A549 (cell line): ENCODE measurements around the gene CCDC127. TPM values are rescaled to one million over a fixed set of nuclear protein-coding genes. Genes with fewer than 3 reads are reported as not detected.

Experiments
- ATAC-seq, 2 experiments: fragments of 200-7000 bp in 1 of 2; fragments of >200 bp in 1 of 2; cut with Nextera tagmentation in 1 of 2; cut with Tn5 transposase in 1 of 2; 3 replicates each; pipeline versions ENCODE4 v1.8.0 to v1.9.1; 2018 to 2020; ENCODE audit warnings: mild to moderate bottlenecking in 1 of 2, moderate library complexity in 1 of 2
- CTCF ChIA-PET: fragments of 300-600 bp; sonication (Branson Sonifier 250); formaldehyde crosslinking; extraction: SDS; loops from one replicate; lab custom pipeline; 2021; ENCODE audit warnings: antibody characterized with exemption, inconsistent platforms; lab: Yijun Ruan, JAX
- POLR2A ChIA-PET: fragments of 350-600 bp; formaldehyde crosslinking; extraction: SDS; loops from one replicate; lab custom pipeline; 2021; ENCODE audit warnings: antibody characterized with exemption, inconsistent platforms; lab: Yijun Ruan, JAX
- DNase-seq, 2 experiments: peaks; one replicate each; pipeline versions ENCODE4 v3.0.0 to v3.0.0-alpha.2; 2011 to 2016; ENCODE audit warnings: low read depth in 1 of 2, low spot score in 1 of 2
- FAIRE-seq: peaks from 2 replicates; lab custom pipeline; 2011; peaks lifted over from hg19 to GRCh38; lab: Jason Lieb, UNC
- H3K27ac ChIP-seq, 2 experiments: fragments of >200 bp; sonication (Bioruptor Twin); formaldehyde crosslinking; 3 replicates each; pipeline ENCODE4 v1.5.1; 2016 to 2017
- H3K4me1 ChIP-seq: fragments of >200 bp; sonication (Bioruptor Twin); formaldehyde crosslinking; 3 replicates; pipeline ENCODE4 v1.6.1; 2016
- H3K4me2 ChIP-seq: fragments of >200 bp; sonication (Bioruptor Twin); formaldehyde crosslinking; 3 replicates; pipeline ENCODE4 v1.6.1; 2016
- H3K4me3 ChIP-seq: fragments of >200 bp; sonication (Bioruptor Twin); formaldehyde crosslinking; 3 replicates; pipeline ENCODE4 v1.5.1; 2016
- H3K9me3 ChIP-seq: fragments of >200 bp; sonication (Bioruptor Twin); formaldehyde crosslinking; 3 replicates; pipeline ENCODE4 v1.6.1; 2016
- CEBPB ChIP-seq, 2 experiments: fragments of >200 bp in 1 of 2; sonication (Bioruptor Twin) in 1 of 2; formaldehyde crosslinking in 1 of 2; IDR thresholded peaks; 2 replicates each; pipeline ENCODE4 v1.6.1; 2012 to 2016
- ESRRA ChIP-seq: fragments of 150-350 bp; IDR thresholded peaks from 2 replicates; pipeline ENCODE4 v1.6.1; 2014; ENCODE audit warnings: mild to moderate bottlenecking, low read length, borderline replicate concordance
- FOSB ChIP-seq: fragments of 250-450 bp; sonication (Bioruptor Pico); IDR thresholded peaks from 2 replicates; pipeline ENCODE4 v1.5.0; 2020; ENCODE audit warnings: mild to moderate bottlenecking, moderate library complexity
- FOSL2 ChIP-seq, 2 experiments: fragments of 450-650 bp in 1 of 2; fragments of >200 bp in 1 of 2; sonication (Bioruptor Twin) in 1 of 2; formaldehyde crosslinking; IDR thresholded peaks; 2 replicates each; pipeline versions ENCODE4 v1.5.0 to v1.6.1; 2016 to 2020; ENCODE audit warnings: mild to moderate bottlenecking in 1 of 2, moderate library complexity in 1 of 2
- FOXS1 ChIP-seq: fragments of 250-450 bp; sonication (Bioruptor Pico); IDR thresholded peaks from 2 replicates; pipeline ENCODE4 v1.5.0; 2020; ENCODE audit warnings: mild to moderate bottlenecking, moderate library complexity
- GATA3 ChIP-seq: IDR thresholded peaks from 2 replicates; pipeline ENCODE4 v1.6.1; 2012; ENCODE audit warnings: borderline replicate concordance
- HDAC2 ChIP-seq: fragments of 200-600 bp; sonication (generic); IDR thresholded peaks from 2 replicates; pipeline ENCODE4 v1.6.1; 2016
- HEYL ChIP-seq: fragments of 250-450 bp; sonication (Bioruptor Pico); IDR thresholded peaks from 2 replicates; pipeline ENCODE4 v1.8.0; 2021; ENCODE audit warnings: mild to moderate bottlenecking, moderate library complexity
- HOXA7 ChIP-seq: fragments of 250-450 bp; sonication (Bioruptor Pico); IDR thresholded peaks from 2 replicates; pipeline ENCODE4 v1.5.0; 2020; ENCODE audit warnings: mild to moderate bottlenecking, moderate library complexity
- HOXB13 ChIP-seq: fragments of 250-450 bp; sonication (Bioruptor Pico); IDR thresholded peaks from 2 replicates; pipeline ENCODE4 v1.5.0; 2020; ENCODE audit warnings: low read depth, mild to moderate bottlenecking, moderate library complexity
- MYC ChIP-seq: IDR thresholded peaks from 2 replicates; pipeline ENCODE4 v1.6.1; 2012; ENCODE audit warnings: mild to moderate bottlenecking, inconsistent platforms, low read length, improper control_type of control experiment, borderline replicate concordance
- NPAS2 ChIP-seq: fragments of 250-450 bp; sonication (Bioruptor Pico); IDR thresholded peaks from 2 replicates; pipeline ENCODE4 v1.8.0; 2022; ENCODE audit warnings: mild to moderate bottlenecking, moderate library complexity, borderline replicate concordance
- NR3C1 ChIP-seq: fragments of >200 bp; sonication (Bioruptor Twin); formaldehyde crosslinking; IDR thresholded peaks from 3 replicates; pipeline ENCODE4 v1.6.1; 2017
- PHF8 ChIP-seq: fragments of 200-600 bp; sonication (generic); IDR thresholded peaks from 2 replicates; pipeline ENCODE4 v1.6.1; 2016; ENCODE audit warnings: low read depth, mild to moderate bottlenecking, antibody characterized with exemption, moderate library complexity, borderline replicate concordance
- RARB ChIP-seq: fragments of 250-450 bp; sonication (Bioruptor Pico); IDR thresholded peaks from 2 replicates; pipeline ENCODE4 v1.8.0; 2021; ENCODE audit warnings: mild to moderate bottlenecking, moderate library complexity
- TP53 ChIP-seq: fragments of 250-450 bp; sonication (Bioruptor Pico); IDR thresholded peaks from 2 replicates; pipeline ENCODE4 v1.5.0; 2021; ENCODE audit warnings: mild to moderate bottlenecking, moderate library complexity
- ZC3H11A ChIP-seq: fragments of 450-650 bp; IDR thresholded peaks from 2 replicates; pipeline ENCODE4 v1.6.1; 2014; ENCODE audit warnings: antibody characterized with exemption, mild to moderate bottlenecking
- ZFP36 ChIP-seq: fragments of 450-650 bp; IDR thresholded peaks from 2 replicates; pipeline ENCODE4 v1.6.1; 2014; ENCODE audit warnings: borderline replicate concordance; ENCODE audit not compliant: partially characterized antibody
- WGBS: methylation state at CpG from one replicate; pipeline ENCODE4 v1.1.6; 2017; ENCODE audit errors: missing lambda C conversion rate; 5-methylcytosine and 5-hydroxymethylcytosine counted together
- polyA plus RNA-seq, 4 experiments: library from polyadenylated mRNA; depleted of rRNA in 3 of 4; stranded (reverse); fragments of >200 nt; fragmentation: RNase III in 1 of 4; extraction: RNeasy Plus Mini Kit Qiagen cat#74134 plus additional on column Dnase treatment in 1 of 4; gene quantifications; 2 replicates in 3 of 4; 3 replicates in 1 of 4; pipeline ENCODE4 v1.2.3, GENCODE V29; 2011 to 2017
- TF ChIP-seq, protein P1 (sequence below): fragments of >200 bp; sonication (Bioruptor Twin); formaldehyde crosslinking; IDR thresholded peaks from 3 replicates; pipeline ENCODE4 v1.6.1; 2016
- TF ChIP-seq, protein P2 (sequence below): fragments of 250-450 bp; sonication (Bioruptor Pico); IDR thresholded peaks from 2 replicates; pipeline ENCODE4 v1.5.0; 2021; ENCODE audit warnings: mild to moderate bottlenecking, moderate library complexity, borderline replicate concordance
- TF ChIP-seq, protein P3 (sequence below): IDR thresholded peaks from 2 replicates; pipeline ENCODE4 v1.6.1; 2012; ENCODE audit warnings: low read depth, borderline replicate concordance
- TF ChIP-seq, protein P4 (sequence below): IDR thresholded peaks from 2 replicates; pipeline ENCODE4 v1.6.1; 2012
- TF ChIP-seq, protein P5 (sequence below): fragments of >200 bp; sonication (Bioruptor Twin); formaldehyde crosslinking; IDR thresholded peaks from 3 replicates; pipeline ENCODE4 v1.5.1; 2016

The CCDC127 gene
- polyA plus RNA-seq, 2 of the 4 experiments (the other 2 are of a cell fraction) = 5.1 to 6.2 TPM

DNA sequence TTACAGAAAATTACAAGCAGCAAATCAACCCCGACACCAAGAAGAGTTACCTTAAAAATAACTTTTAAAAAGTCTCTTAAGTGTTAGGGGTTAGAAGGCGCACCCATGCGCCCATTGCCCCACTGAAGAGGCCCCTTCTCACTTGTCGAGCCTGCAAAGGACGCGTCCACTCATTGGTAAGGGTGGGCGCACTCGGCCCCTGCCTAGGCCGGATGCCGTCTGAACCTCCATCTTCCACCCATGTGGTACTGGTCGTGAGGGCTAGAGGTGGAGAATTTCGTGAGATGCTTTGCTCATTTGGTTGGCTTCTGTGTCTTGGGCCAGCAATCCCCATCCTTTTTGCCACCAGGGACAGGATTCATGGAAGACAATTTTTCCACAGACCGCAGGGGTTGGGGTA lies 54.1 kb downstream of the CCDC127 start:
- Histone ChIP-seq H3K9me3 (no peaks in the 10 kb centered on the region), H3K4me1 (no peaks in the 10 kb centered on the region), H3K4me3 (no peak overlapping the region), H3K4me2 (no peak overlapping the region), H3K27ac (no peak overlapping the region)
- DNase-seq (no peak), FAIRE-seq (no peak), ATAC-seq (no peak)
- ChIA-PET POLR2A (no interaction called here), CTCF (no interaction called here)
- TF ChIP-seq HEYL (CRISPR knock-in tag) (no peak), FOSB (CRISPR knock-in tag) (no peak), PHF8 (no peak)
- WGBS = 93% methylated on average over 13 of the region's 13 CpGs

DNA sequence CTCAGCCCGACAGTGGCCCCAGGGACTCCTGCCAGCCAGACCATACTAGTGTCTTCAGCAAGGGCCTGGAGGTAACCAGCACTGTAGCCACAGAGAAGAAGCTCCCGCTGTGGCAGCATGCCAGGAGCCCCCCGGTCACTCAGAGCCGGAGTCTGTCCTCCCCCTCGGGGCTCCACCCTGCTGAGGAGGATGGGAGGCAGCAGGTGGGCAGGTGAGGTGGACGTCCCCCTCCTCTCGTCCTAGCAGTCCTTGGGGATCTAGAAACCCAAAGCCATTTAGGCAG lies 54.7 kb downstream of the CCDC127 start:
- ChIA-PET CTCF (interaction anchor here (1.4 kb wide), 1 partner anchor 25 kb away, joined by 4 read pairs; no protein-coding TSS in a partner anchor), POLR2A (no interaction called here)
- 63% methylated on average over 6 of the region's 7 CpGs for whole genome bisulfite sequencing
- Histone ChIP-seq H3K4me1 (no peaks in the 10 kb centered on the region), H3K27ac (no peak overlapping the region), H3K9me3 (no peaks in the 10 kb centered on the region), H3K4me3 (no peak overlapping the region), H3K4me2 (no peak overlapping the region)
- FAIRE-seq (no peak), DNase-seq (no peak), ATAC-seq (no peak)
- no peak for TF ChIP-seq ZC3H11A
- TF ChIP-seq NR3C1 = no peak
- no peak for TF ChIP-seq FOSB (CRISPR knock-in tag)
- no peak for TF ChIP-seq HDAC2
- no peak for TF ChIP-seq CEBPB (IDR thresholded peaks at IDR 0.05)
- TF ChIP-seq, protein P1, sequence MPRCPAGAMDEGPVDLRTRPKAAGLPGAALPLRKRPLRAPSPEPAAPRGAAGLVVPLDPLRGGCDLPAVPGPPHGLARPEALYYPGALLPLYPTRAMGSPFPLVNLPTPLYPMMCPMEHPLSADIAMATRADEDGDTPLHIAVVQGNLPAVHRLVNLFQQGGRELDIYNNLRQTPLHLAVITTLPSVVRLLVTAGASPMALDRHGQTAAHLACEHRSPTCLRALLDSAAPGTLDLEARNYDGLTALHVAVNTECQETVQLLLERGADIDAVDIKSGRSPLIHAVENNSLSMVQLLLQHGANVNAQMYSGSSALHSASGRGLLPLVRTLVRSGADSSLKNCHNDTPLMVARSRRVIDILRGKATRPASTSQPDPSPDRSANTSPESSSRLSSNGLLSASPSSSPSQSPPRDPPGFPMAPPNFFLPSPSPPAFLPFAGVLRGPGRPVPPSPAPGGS = no peak
- TF ChIP-seq, protein P2, sequence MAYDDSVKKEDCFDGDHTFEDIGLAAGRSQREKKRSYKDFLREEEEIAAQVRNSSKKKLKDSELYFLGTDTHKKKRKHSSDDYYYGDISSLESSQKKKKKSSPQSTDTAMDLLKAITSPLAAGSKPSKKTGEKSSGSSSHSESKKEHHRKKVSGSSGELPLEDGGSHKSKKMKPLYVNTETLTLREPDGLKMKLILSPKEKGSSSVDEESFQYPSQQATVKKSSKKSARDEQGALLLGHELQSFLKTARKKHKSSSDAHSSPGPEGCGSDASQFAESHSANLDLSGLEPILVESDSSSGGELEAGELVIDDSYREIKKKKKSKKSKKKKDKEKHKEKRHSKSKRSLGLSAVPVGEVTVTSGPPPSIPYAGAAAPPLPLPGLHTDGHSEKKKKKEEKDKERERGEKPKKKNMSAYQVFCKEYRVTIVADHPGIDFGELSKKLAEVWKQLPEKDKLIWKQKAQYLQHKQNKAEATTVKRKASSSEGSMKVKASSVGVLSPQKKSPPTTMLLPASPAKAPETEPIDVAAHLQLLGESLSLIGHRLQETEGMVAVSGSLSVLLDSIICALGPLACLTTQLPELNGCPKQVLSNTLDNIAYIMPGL (CRISPR knock-in tag) = no peak
- no peak for TF ChIP-seq FOXS1 (CRISPR knock-in tag)
- no peak for TF ChIP-seq MYC
- TF ChIP-seq TP53 (CRISPR knock-in tag) = no peak
- no peak for TF ChIP-seq NPAS2
- TF ChIP-seq ZFP36 = no peak
- TF ChIP-seq HOXA7 (CRISPR knock-in tag) = no peak
- no peak for TF ChIP-seq RARB (CRISPR knock-in tag)
- no peak for TF ChIP-seq HOXB13 (CRISPR knock-in tag)
- TF ChIP-seq, protein P3, sequence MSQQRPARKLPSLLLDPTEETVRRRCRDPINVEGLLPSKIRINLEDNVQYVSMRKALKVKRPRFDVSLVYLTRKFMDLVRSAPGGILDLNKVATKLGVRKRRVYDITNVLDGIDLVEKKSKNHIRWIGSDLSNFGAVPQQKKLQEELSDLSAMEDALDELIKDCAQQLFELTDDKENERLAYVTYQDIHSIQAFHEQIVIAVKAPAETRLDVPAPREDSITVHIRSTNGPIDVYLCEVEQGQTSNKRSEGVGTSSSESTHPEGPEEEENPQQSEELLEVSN = no peak
- TF ChIP-seq, protein P4, sequence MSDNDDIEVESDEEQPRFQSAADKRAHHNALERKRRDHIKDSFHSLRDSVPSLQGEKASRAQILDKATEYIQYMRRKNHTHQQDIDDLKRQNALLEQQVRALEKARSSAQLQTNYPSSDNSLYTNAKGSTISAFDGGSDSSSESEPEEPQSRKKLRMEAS = no peak

DNA sequence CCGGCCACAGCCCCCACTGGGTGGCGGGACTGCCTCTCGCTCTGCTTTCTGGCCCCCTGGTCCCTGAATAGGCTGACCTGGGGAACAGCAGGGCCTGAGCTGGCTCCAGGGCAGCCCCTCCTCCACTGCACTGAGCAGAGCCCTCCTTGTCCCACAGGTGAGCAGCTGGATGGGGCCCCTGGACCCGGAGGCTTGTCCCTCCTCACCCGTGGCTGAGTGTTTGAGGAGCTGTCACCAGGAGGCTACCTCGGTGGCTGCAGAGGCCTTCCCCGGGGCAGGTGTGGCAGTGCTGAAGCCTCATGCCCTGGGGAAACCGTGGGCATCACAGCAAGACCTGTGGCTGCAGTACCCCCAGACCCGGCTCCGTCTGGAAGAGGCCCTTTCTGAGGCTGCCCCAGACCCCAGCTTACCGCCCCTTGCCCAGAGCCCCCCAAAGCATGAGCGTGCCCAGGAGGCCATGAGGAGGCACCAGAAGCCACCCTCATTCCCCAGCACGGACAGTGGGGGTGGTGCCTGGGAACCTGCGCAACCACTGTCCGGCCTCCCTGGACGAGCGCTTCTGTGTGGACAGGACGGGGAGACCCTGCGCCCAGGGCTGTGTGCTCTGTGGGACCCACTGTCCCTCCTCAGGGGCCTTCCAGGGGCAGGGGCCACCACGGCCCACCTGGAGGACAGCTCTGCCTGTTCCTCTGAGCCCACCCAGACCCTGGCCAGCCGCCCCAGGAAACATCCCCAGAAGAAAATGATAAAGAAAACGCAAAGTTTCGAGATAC lies 55.2 kb downstream of the CCDC127 start:
- no peak for TF ChIP-seq FOXS1 (CRISPR knock-in tag)
- TF ChIP-seq, protein P5, sequence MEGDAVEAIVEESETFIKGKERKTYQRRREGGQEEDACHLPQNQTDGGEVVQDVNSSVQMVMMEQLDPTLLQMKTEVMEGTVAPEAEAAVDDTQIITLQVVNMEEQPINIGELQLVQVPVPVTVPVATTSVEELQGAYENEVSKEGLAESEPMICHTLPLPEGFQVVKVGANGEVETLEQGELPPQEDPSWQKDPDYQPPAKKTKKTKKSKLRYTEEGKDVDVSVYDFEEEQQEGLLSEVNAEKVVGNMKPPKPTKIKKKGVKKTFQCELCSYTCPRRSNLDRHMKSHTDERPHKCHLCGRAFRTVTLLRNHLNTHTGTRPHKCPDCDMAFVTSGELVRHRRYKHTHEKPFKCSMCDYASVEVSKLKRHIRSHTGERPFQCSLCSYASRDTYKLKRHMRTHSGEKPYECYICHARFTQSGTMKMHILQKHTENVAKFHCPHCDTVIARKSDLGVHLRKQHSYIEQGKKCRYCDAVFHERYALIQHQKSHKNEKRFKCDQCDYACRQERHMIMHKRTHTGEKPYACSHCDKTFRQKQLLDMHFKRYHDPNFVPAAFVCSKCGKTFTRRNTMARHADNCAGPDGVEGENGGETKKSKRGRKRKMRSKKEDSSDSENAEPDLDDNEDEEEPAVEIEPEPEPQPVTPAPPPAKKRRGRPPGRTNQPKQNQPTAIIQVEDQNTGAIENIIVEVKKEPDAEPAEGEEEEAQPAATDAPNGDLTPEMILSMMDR = no peak
- TF ChIP-seq GATA3 = no peak
- TF ChIP-seq ZFP36 = no peak
- TF ChIP-seq CEBPB (IDR thresholded peaks at IDR 0.05) = no peak
- no peak for TF ChIP-seq FOSL2 (IDR thresholded peaks at IDR 0.05)
- TF ChIP-seq FOSL2 (CRISPR knock-in tag; IDR thresholded peaks at IDR 0.05) = no peak
- no peak for TF ChIP-seq ESRRA
- TF ChIP-seq, all 56 proteins: peak for 0
- no peak for FAIRE-seq
- Histone ChIP-seq H3K4me2 (no peak overlapping the region), H3K4me3 (no peak overlapping the region), H3K9me3 (no peaks in the 10 kb centered on the region), H3K4me1 (no peaks in the 10 kb centered on the region), H3K27ac (no peak overlapping the region)
- ChIA-PET POLR2A (no interaction called here), CTCF (interaction anchor here (1.1 to 1.4 kb wide), 2 partner anchors 10 to 26 kb away, joined by 3 to 4 read pairs; no protein-coding TSS in a partner anchor)
- WGBS = 63% methylated on average over 6 of the region's 23 CpGs
- peak in 1 of 2 experiments; percentile 23; a peak in 1 of 6 replicates for ATAC-seq
- no peak for DNase-seq
